WTC11 (cell line): ENCODE results near the gene HMGB4. TPM values are rescaled to one million over a fixed set of nuclear protein-coding genes. Genes with fewer than 3 reads are reported as not detected.
A peak's percentile ranks its signal among the peaks of the same experiment; 100 is the strongest.

Source experiments
- ATAC-seq: fragments of 200-7000 bp; cut with Tn5 transposase; 2 replicates; pipeline ENCODE4 v1.10.0; 2021; ENCODE audit warnings: mild to moderate bottlenecking, moderate library complexity
- CTCF ChIA-PET: fragments of 300-600 bp; sonication (Branson Sonifier 250); formaldehyde crosslinking; loops from one replicate; lab custom pipeline; 2021; ENCODE audit warnings: antibody characterized with exemption; lab: Charles Lee
- POLR2A ChIA-PET: fragments of 350-600 bp; sonication (Branson Sonifier 250); formaldehyde crosslinking; loops from one replicate; lab custom pipeline; 2021; ENCODE audit warnings: antibody characterized with exemption; lab: Charles Lee
- DNase-seq: peaks from one replicate; pipeline ENCODE4 v3.0.0; 2021; ENCODE audit warnings: low spot score
- H3K27ac Mint-ChIP-seq: 2 replicates; pipeline ENCODE4 v1.8.0; 2021; ENCODE audit warnings: mixed read lengths
- H3K27me3 Mint-ChIP-seq: 2 replicates; pipeline ENCODE4 v1.8.0; 2021; ENCODE audit warnings: low read depth, mild to moderate bottlenecking, moderate library complexity, mixed read lengths
- H3K36me3 Mint-ChIP-seq: 2 replicates; pipeline ENCODE4 v1.8.0; 2021; ENCODE audit warnings: mixed read lengths
- H3K4me1 Mint-ChIP-seq: 2 replicates; pipeline ENCODE4 v1.8.0; 2022; ENCODE audit warnings: mixed read lengths
- H3K4me3 Mint-ChIP-seq: 2 replicates; pipeline ENCODE4 v1.8.0; 2021; ENCODE audit warnings: mild to moderate bottlenecking, moderate library complexity, mixed read lengths
- H3K9me3 Mint-ChIP-seq: 2 replicates; pipeline ENCODE4 v1.8.0; 2021; ENCODE audit warnings: mixed read lengths
- ATF3 ChIP-seq: sonication (generic); formaldehyde crosslinking; conservative IDR thresholded peaks from 2 replicates; pipeline ENCODE4 v1.8.1; 2022; ENCODE audit warnings: mild to moderate bottlenecking, missing genetic modification reagents
- CREB1 ChIP-seq: sonication (generic); formaldehyde crosslinking; IDR thresholded peaks from 2 replicates; pipeline ENCODE4 v1.8.0; 2023; ENCODE audit warnings: mild to moderate bottlenecking, missing genetic modification reagents
- FOXK1 ChIP-seq: sonication (generic); formaldehyde crosslinking; IDR thresholded peaks from 2 replicates; pipeline ENCODE4 v1.8.0; 2022; ENCODE audit warnings: mild to moderate bottlenecking, moderate library complexity, missing genetic modification reagents
- GABPB1 ChIP-seq: sonication (generic); formaldehyde crosslinking; IDR thresholded peaks from 2 replicates; pipeline ENCODE4 v1.8.1; 2023; ENCODE audit warnings: mild to moderate bottlenecking, missing genetic modification reagents
- IRF2 ChIP-seq: sonication (generic); formaldehyde crosslinking; IDR thresholded peaks from 2 replicates; pipeline ENCODE4 v1.8.0; 2022; ENCODE audit warnings: low read depth, missing genetic modification reagents, borderline replicate concordance
- JUN ChIP-seq: sonication (generic); formaldehyde crosslinking; IDR thresholded peaks from 2 replicates; pipeline ENCODE4 v1.8.0; 2023; ENCODE audit warnings: mild to moderate bottlenecking, missing genetic modification reagents
- KAT7 ChIP-seq: sonication (generic); formaldehyde crosslinking; IDR thresholded peaks from 2 replicates; pipeline ENCODE4 v1.8.1; 2023; ENCODE audit warnings: missing genetic modification reagents, mild to moderate bottlenecking, borderline replicate concordance
- NFYB ChIP-seq: sonication (generic); formaldehyde crosslinking; conservative IDR thresholded peaks from 2 replicates; pipeline ENCODE4 v1.8.0; 2022; ENCODE audit warnings: low read depth, missing genetic modification reagents
- PREB ChIP-seq: sonication (generic); formaldehyde crosslinking; IDR thresholded peaks from 2 replicates; pipeline ENCODE4 v1.8.1; 2022; ENCODE audit warnings: mild to moderate bottlenecking, missing genetic modification reagents, moderate library complexity, borderline replicate concordance
- SP1 ChIP-seq: sonication (generic); formaldehyde crosslinking; conservative IDR thresholded peaks from 2 replicates; pipeline ENCODE4 v1.8.1; 2022; ENCODE audit warnings: missing genetic modification reagents
- ZNF396 ChIP-seq: fragments of 250-450 bp; sonication (Bioruptor Pico); IDR thresholded peaks from 2 replicates; pipeline ENCODE4 v1.8.0; 2021; ENCODE audit warnings: mild to moderate bottlenecking, moderate library complexity, borderline replicate concordance
- ZNF532 ChIP-seq: fragments of 250-450 bp; sonication (Bioruptor Pico); IDR thresholded peaks from 2 replicates; pipeline ENCODE4 v1.9.0; 2021; ENCODE audit warnings: mild to moderate bottlenecking, borderline replicate concordance
- total RNA-seq: library from RNA; stranded (reverse); gene quantifications from 3 replicates; pipeline ENCODE4 v1.2.3, GENCODE V29; 2021
- TF ChIP-seq, protein P1 (sequence below): sonication (generic); formaldehyde crosslinking; IDR thresholded peaks from 2 replicates; pipeline ENCODE4 v1.8.0; 2023; ENCODE audit warnings: missing genetic modification reagents, mild to moderate bottlenecking, borderline replicate concordance
- TF ChIP-seq, protein P2 (sequence below): sonication (generic); formaldehyde crosslinking; IDR thresholded peaks from 2 replicates; pipeline ENCODE4 v1.8.0; 2022; ENCODE audit warnings: mild to moderate bottlenecking, missing genetic modification reagents
- TF ChIP-seq, protein P3 (sequence below): sonication (generic); formaldehyde crosslinking; IDR thresholded peaks from 2 replicates; pipeline ENCODE4 v1.8.1; 2023; ENCODE audit warnings: mild to moderate bottlenecking, missing genetic modification reagents

The HMGB4 gene
- total RNA-seq, 1 experiment from 2014 or later: not detected

GRCh38 chr1:33895976-33896375 is 32.1 kb downstream of the HMGB4 start:
- ChIA-PET POLR2A (no interaction called here), CTCF (no interaction called here)
- no peak for ATAC-seq
- H3K4me3 Mint-ChIP-seq: no peak overlapping the region
- peaks cover 4% of the 10 kb centered on the region for H3K4me1 Mint-ChIP-seq
- no peak for DNase-seq
- H3K27ac Mint-ChIP-seq: no peak overlapping the region
- H3K36me3 Mint-ChIP-seq: no peaks in the 10 kb centered on the region; the same call in 1 of the 2 replicates
- peaks cover 7% of the 10 kb centered on the region for H3K9me3 Mint-ChIP-seq
- no peaks in the 10 kb centered on the region for H3K27me3 Mint-ChIP-seq
- TF ChIP-seq, protein P1, sequence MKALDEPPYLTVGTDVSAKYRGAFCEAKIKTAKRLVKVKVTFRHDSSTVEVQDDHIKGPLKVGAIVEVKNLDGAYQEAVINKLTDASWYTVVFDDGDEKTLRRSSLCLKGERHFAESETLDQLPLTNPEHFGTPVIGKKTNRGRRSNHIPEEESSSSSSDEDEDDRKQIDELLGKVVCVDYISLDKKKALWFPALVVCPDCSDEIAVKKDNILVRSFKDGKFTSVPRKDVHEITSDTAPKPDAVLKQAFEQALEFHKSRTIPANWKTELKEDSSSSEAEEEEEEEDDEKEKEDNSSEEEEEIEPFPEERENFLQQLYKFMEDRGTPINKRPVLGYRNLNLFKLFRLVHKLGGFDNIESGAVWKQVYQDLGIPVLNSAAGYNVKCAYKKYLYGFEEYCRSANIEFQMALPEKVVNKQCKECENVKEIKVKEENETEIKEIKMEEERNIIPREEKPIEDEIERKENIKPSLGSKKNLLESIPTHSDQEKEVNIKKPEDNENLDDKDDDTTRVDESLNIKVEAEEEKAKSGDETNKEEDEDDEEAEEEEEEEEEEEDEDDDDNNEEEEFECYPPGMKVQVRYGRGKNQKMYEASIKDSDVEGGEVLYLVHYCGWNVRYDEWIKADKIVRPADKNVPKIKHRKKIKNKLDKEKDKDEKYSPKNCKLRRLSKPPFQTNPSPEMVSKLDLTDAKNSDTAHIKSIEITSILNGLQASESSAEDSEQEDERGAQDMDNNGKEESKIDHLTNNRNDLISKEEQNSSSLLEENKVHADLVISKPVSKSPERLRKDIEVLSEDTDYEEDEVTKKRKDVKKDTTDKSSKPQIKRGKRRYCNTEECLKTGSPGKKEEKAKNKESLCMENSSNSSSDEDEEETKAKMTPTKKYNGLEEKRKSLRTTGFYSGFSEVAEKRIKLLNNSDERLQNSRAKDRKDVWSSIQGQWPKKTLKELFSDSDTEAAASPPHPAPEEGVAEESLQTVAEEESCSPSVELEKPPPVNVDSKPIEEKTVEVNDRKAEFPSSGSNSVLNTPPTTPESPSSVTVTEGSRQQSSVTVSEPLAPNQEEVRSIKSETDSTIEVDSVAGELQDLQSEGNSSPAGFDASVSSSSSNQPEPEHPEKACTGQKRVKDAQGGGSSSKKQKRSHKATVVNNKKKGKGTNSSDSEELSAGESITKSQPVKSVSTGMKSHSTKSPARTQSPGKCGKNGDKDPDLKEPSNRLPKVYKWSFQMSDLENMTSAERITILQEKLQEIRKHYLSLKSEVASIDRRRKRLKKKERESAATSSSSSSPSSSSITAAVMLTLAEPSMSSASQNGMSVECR: no peak

GRCh38 chr1:33897092-33897725 is 33.3 kb downstream of the HMGB4 start:
- H3K4me1 Mint-ChIP-seq: peaks cover 4% of the 10 kb centered on the region
- no peak overlapping the region for H3K27ac Mint-ChIP-seq
- no peak overlapping the region for H3K4me3 Mint-ChIP-seq
- H3K27me3 Mint-ChIP-seq: no peaks in the 10 kb centered on the region
- POLR2A ChIA-PET: no interaction called here
- ATAC-seq: no peak
- DNase-seq: no peak
- CTCF ChIA-PET: interaction anchor here (0.7 to 0.9 kb wide), 2 partner anchors 54 to 117 kb away, joined by 3 to 4 read pairs; no protein-coding TSS in a partner anchor
- no peak for TF ChIP-seq PREB (CRISPR knock-in tag)
- no peak for TF ChIP-seq FOXK1 (CRISPR knock-in tag)
- TF ChIP-seq ZNF532 (CRISPR knock-in tag): no peak
- TF ChIP-seq, protein P2, sequence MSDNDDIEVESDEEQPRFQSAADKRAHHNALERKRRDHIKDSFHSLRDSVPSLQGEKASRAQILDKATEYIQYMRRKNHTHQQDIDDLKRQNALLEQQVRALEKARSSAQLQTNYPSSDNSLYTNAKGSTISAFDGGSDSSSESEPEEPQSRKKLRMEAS (CRISPR knock-in tag): no peak
- TF ChIP-seq ZNF396: no peak
- no peak for TF ChIP-seq CREB1
- H3K36me3 Mint-ChIP-seq: no peaks in the 10 kb centered on the region; the same call in 1 of the 2 replicates
- H3K9me3 Mint-ChIP-seq: peaks cover 7% of the 10 kb centered on the region

GRCh38 chr1:33898406-33898805 is 34.5 kb downstream of the HMGB4 start:
- Mint-ChIP-seq H3K27ac (peak overlapping the region; percentile 41; the same call in 1 of the 2 replicates), H3K27me3 (no peaks in the 10 kb centered on the region), H3K4me1 (peaks cover 4% of the 10 kb centered on the region), H3K4me3 (no peak overlapping the region), H3K36me3 (no peaks in the 10 kb centered on the region), H3K9me3 (no peaks in the 10 kb centered on the region)
- ATAC-seq (no peak), DNase-seq (no peak)
- CTCF ChIA-PET: no interaction called here
- POLR2A ChIA-PET: interaction anchor here (0.9 kb wide), 1 partner anchor 116 kb away, joined by 3 read pairs; no protein-coding TSS in a partner anchor
- TF ChIP-seq CREB1 (no peak), NFYB (no peak), KAT7 (CRISPR knock-in tag) (no peak), IRF2 (CRISPR knock-in tag) (no peak), JUN (CRISPR knock-in tag) (no peak), SP1 (no peak), FOXK1 (CRISPR knock-in tag) (no peak), GABPB1 (CRISPR knock-in tag) (no peak), ATF3 (CRISPR knock-in tag) (no peak)
- TF ChIP-seq, protein P3, sequence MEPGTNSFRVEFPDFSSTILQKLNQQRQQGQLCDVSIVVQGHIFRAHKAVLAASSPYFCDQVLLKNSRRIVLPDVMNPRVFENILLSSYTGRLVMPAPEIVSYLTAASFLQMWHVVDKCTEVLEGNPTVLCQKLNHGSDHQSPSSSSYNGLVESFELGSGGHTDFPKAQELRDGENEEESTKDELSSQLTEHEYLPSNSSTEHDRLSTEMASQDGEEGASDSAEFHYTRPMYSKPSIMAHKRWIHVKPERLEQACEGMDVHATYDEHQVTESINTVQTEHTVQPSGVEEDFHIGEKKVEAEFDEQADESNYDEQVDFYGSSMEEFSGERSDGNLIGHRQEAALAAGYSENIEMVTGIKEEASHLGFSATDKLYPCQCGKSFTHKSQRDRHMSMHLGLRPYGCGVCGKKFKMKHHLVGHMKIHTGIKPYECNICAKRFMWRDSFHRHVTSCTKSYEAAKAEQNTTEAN (CRISPR knock-in tag): no peak
